Esophagus muscularis mucosa (tissue), 4 donors: Measurements from ENCODE around the gene NEK9. TPM values are rescaled to one million over a fixed set of nuclear protein-coding genes. Genes with fewer than 3 reads are reported as not detected.
A peak's percentile ranks its signal among the peaks of the same experiment; 100 is the strongest.

Experiments used
- DNase-seq: peaks from one replicate; pipeline ENCODE4 v3.0.0-alpha.2; 2017; ENCODE audit errors: extremely low spot score
- H3K27ac ChIP-seq, 4 donors: fragments of 200-600 bp; sonication (generic); replicated peaks in 1 of 4; 1 replicate in 3 of 4; 2 replicates in 1 of 4; pipeline ENCODE4 v1.5.1; 2016 to 2019; ENCODE audit warnings: mild to moderate bottlenecking in 1 of 4
- H3K27me3 ChIP-seq, 4 donors: fragments of 200-600 bp; sonication (generic); one replicate each; pipeline versions ENCODE4 v1.5.1 to v1.6.0; 2016 to 2019
- H3K36me3 ChIP-seq, 4 donors: fragments of 200-600 bp; sonication (generic); one replicate each; pipeline ENCODE4 v1.5.1; 2016 to 2019
- H3K4me1 ChIP-seq, 4 donors: fragments of 200-600 bp; sonication (generic); one replicate each; pipeline ENCODE4 v1.5.1; 2016 to 2019
- H3K4me3 ChIP-seq, 4 donors: fragments of 200-600 bp; sonication (generic); 1 replicate in 2 of 4; 2 replicates in 2 of 4; pipeline ENCODE4 v1.5.1; 2016 to 2019; ENCODE audit warnings: mild to moderate bottlenecking in 4 of 4, moderate library complexity in 1 of 4
- H3K9me3 ChIP-seq, 4 donors: fragments of 200-600 bp; sonication (generic); 1 replicate in 3 of 4; 2 replicates in 1 of 4; pipeline ENCODE4 v1.5.1; 2016 to 2019
- CTCF ChIP-seq, 3 experiments: fragments of 200-600 bp in 2 of 3; fragments of 450-650 bp in 1 of 3; sonication (generic) in 2 of 3; IDR thresholded peaks; one replicate each; pipeline ENCODE4 v1.5.1; 2017 to 2019; ENCODE audit warnings: antibody characterized with exemption in 3 of 3, mild to moderate bottlenecking in 2 of 3, moderate library complexity in 1 of 3
- EP300 ChIP-seq: sonication (generic); formaldehyde crosslinking; IDR thresholded peaks from one replicate; pipeline ENCODE4 v1.6.1; 2017; ENCODE audit warnings: antibody characterized with exemption
- POLR2A ChIP-seq: fragments of 450-650 bp; IDR thresholded peaks from one replicate; pipeline ENCODE4 v1.6.1; 2017; ENCODE audit warnings: antibody characterized with exemption, moderate library complexity, mild to moderate bottlenecking, low read depth
- POLR2AphosphoS5 ChIP-seq, 2 donors: sonication (generic); formaldehyde crosslinking; IDR thresholded peaks; one replicate each; pipeline ENCODE4 v1.6.1; 2017; ENCODE audit warnings: antibody characterized with exemption in 2 of 2
- WGBS: methylation state at CpG from one replicate; pipeline ENCODE4 v1.1.5; 2018; 5-methylcytosine and 5-hydroxymethylcytosine counted together
- intact Hi-C: fragments of 100-400 bp; cut with DNase I; formaldehyde crosslinking; loops from one replicate; pipeline ENCODE4 v1.15.1; 2023
- total RNA-seq, 4 donors: library from RNA; depleted of rRNA; stranded (reverse); fragments of >200 nt; gene quantifications; one replicate each; pipeline versions ENCODE4 v1.1.0 to v1.2.1, GENCODE V29; 2016

The NEK9 gene
- total RNA-seq, 4 donors from 2014 or later, result 52.3 to 111 (median 79.0) TPM

GRCh38 chr14:75134644-75135043, 7.8 kb upstream of the NEK9 start:
- intact Hi-C loops, result loop anchor here (5.0 kb wide), 2 partner anchors 38 to 353 kb away; no protein-coding TSS in a partner anchor
- Histone ChIP-seq H3K27me3 (no peaks in the 10 kb centered on the region), H3K9me3 (no peaks in the 10 kb centered on the region), H3K27ac (no peak overlapping the region), H3K36me3 (peaks cover 7 to 38% (median 32%) of the 10 kb centered on the region in 4 donors), H3K4me1 (peaks cover 11 to 27% (median 24%) of the 10 kb centered on the region in 4 donors), H3K4me3 (no peak overlapping the region)
- 75% methylated on average over 6 of the region's 6 CpGs for WGBS
- DNase-seq, result no peak
- TF ChIP-seq POLR2AphosphoS5 (IDR thresholded peaks at IDR 0.05) (no peak), EP300 (no peak), POLR2A (no peak), CTCF (IDR thresholded peaks at IDR 0.05) (no peak)

GRCh38 chr14:75133597-75133996, 6.7 kb upstream of the NEK9 start:
- 51% methylated on average over 2 of the region's 2 CpGs for WGBS
- Histone ChIP-seq H3K36me3 (peaks cover 7 to 38% (median 33%) of the 10 kb centered on the region in 4 donors), H3K4me3 (no peak overlapping the region), H3K9me3 (no peaks in the 10 kb centered on the region), H3K27ac (no peak overlapping the region), H3K4me1 (peaks cover 5 to 21% (median 17%) of the 10 kb centered on the region in 4 donors), H3K27me3 (no peaks in the 10 kb centered on the region)
- DNase-seq, result no peak
- intact Hi-C loops, result loop anchor here (1.0 to 5.0 kb wide), 3 partner anchors 39 to 354 kb away; no protein-coding TSS in a partner anchor
- TF ChIP-seq POLR2AphosphoS5 (IDR thresholded peaks at IDR 0.05) (no peak), CTCF (IDR thresholded peaks at IDR 0.05) (no peak), EP300 (no peak), POLR2A (no peak)

GRCh38 chr14:75132382-75133086, 5.7 kb upstream of the NEK9 start:
- Histone ChIP-seq H3K27ac (peak overlapping the region; percentile 1 to 43 (median 23)), H3K36me3 (peaks cover 7 to 38% (median 33%) of the 10 kb centered on the region in 4 donors), H3K9me3 (no peaks in the 10 kb centered on the region), H3K27me3 (no peaks in the 10 kb centered on the region), H3K4me3 (no peak overlapping the region), H3K4me1 (peaks cover 9 to 23% (median 17%) of the 10 kb centered on the region in 4 donors)
- DNase-seq, result no peak
- intact Hi-C loops, result loop anchor here (1.0 to 5.0 kb wide), 4 partner anchors 40 to 355 kb away; no protein-coding TSS in a partner anchor
- TF ChIP-seq EP300 (no peak), CTCF (IDR thresholded peaks at IDR 0.05) (peak; percentile 73 to 93 (median 78)), POLR2A (no peak), POLR2AphosphoS5 (IDR thresholded peaks at IDR 0.05) (peak in 1 of 2 donors; percentile 42)
- 34% methylated on average over 4 of the region's 4 CpGs for WGBS

GRCh38 chr14:75128596-75128990, 1.7 kb upstream of the NEK9 start:
- TF ChIP-seq POLR2AphosphoS5 (IDR thresholded peaks at IDR 0.05) (no peak), POLR2A (no peak), EP300 (no peak), CTCF (IDR thresholded peaks at IDR 0.05) (no peak)
- peaks cover 0 to 13% (median 12%) of the 10 kb centered on the region in 4 donors for H3K36me3 ChIP-seq
- intact Hi-C loops, result no loop called here
- H3K4me1 ChIP-seq, result peaks cover 21 to 55% (median 47%) of the 10 kb centered on the region in 4 donors
- no peaks in the 10 kb centered on the region for H3K9me3 ChIP-seq
- H3K4me3 ChIP-seq, result no peak overlapping the region
- H3K27me3 ChIP-seq, result no peaks in the 10 kb centered on the region
- 95% methylated on average over 5 of the region's 5 CpGs for WGBS
- DNase-seq, result no peak
- H3K27ac ChIP-seq, result no peak overlapping the region
